Measurements from ENCODE around the gene RFX8. TPM values are rescaled to one million over a fixed set of nuclear protein-coding genes. Genes with fewer than 3 reads are reported as not detected.

RFX8 gene
- polyA plus RNA-seq, 4 donors: 0.10 to 0.35 TPM; not detected in 2

GRCh38 chr2:101349893-101350662 is 124.8 kb downstream of the RFX8 start:
- H3K4me3 ChIP-seq (ENCODE audit: low read depth in 1 of 3, low read length in 3 of 3): no peak overlapping the region
- no peaks in the 10 kb centered on the region for H3K36me3 ChIP-seq (ENCODE audit: control insufficient read depth in 3 of 3, insufficient read depth in 2 of 3, low read depth in 1 of 3, low read length in 3 of 3)
- no peaks in the 10 kb centered on the region for H3K27me3 ChIP-seq (ENCODE audit: control insufficient read depth in 3 of 3, insufficient read depth in 3 of 3, low read length in 3 of 3)
- H3K27ac ChIP-seq (ENCODE audit: low read depth in 1 of 3, low read length in 2 of 3): peak overlapping the region in 1 of 3 donors; percentile 65
- DNase-seq (peak; percentile 27 to 80), FAIRE-seq (no peak)
- 57 to 66% (median 64%) methylated on average over 7 of the region's 7 CpGs for WGBS, 3 donors
- peaks cover 0 to 23% (median 4%) of the 10 kb centered on the region in 3 donors for H3K4me1 ChIP-seq (ENCODE audit: control insufficient read depth in 3 of 3, insufficient read depth in 2 of 3, low read depth in 1 of 3, low read length in 2 of 3)
- no peaks in the 10 kb centered on the region for H3K9me3 ChIP-seq (ENCODE audit: control insufficient read depth in 2 of 2, insufficient read depth in 1 of 2, low read depth in 1 of 2, low read length in 1 of 2)

- H3K36me3 ChIP-seq (ENCODE audit: control insufficient read depth in 3 of 3, insufficient read depth in 2 of 3, low read depth in 1 of 3, low read length in 3 of 3): no peaks in the 10 kb centered on the region
- no peaks in the 10 kb centered on the region for H3K27me3 ChIP-seq (ENCODE audit: control insufficient read depth in 3 of 3, insufficient read depth in 3 of 3, low read length in 3 of 3)
- no peak overlapping the region for H3K4me3 ChIP-seq (ENCODE audit: low read depth in 1 of 3, low read length in 3 of 3)
- H3K4me1 ChIP-seq (ENCODE audit: control insufficient read depth in 3 of 3, insufficient read depth in 2 of 3, low read depth in 1 of 3, low read length in 2 of 3): peaks cover 0 to 23% (median 4%) of the 10 kb centered on the region in 3 donors
- WGBS, 3 donors: 13 to 58% (median 18%) methylated on average over 1 of the region's 1 CpG
- DNase-seq (peak; percentile 83 to 89), FAIRE-seq (no peak)
- peak overlapping the region in 1 of 3 donors; percentile 41 for H3K27ac ChIP-seq (ENCODE audit: low read depth in 1 of 3, low read length in 2 of 3)
- H3K9me3 ChIP-seq (ENCODE audit: control insufficient read depth in 2 of 2, insufficient read depth in 1 of 2, low read depth in 1 of 2, low read length in 1 of 2): no peaks in the 10 kb centered on the region
Measured at GRCh38 chr2:101348883-101349282, 126.0 kb downstream of the RFX8 start.

Other genes starting within 250 kb of the RFX8 start
- gene CNOT11, start 222.2 kb downstream of the RFX8 start, polyA plus RNA-seq: 10 to 100 TPM; 22.4 to 53.3 (median 27.8) TPM
- gene RNF149, start 166.4 kb downstream of the RFX8 start, polyA plus RNA-seq: 10 to 100 TPM; 23.0 to 68.0 (median 28.5) TPM
- 1 to 10 TPM in 1 of 4 donors, under 1 TPM in 2, not detected in 1; under 0.01 to 6.8 (median 0.24) TPM for gene CREG2, start 87.6 kb downstream of the RFX8 start, polyA plus RNA-seq
- gene MAP4K4, start 222.6 kb upstream of the RFX8 start, polyA plus RNA-seq: 10 to 100 TPM in 2 of 4 donors, 1 to 10 TPM in 2; 8.5 to 26.5 (median 13.8) TPM

All from small intestine (tissue), 7 donors.